ENCODE results near the gene RNPS1. TPM values are rescaled to one million over a fixed set of nuclear protein-coding genes. Genes with fewer than 3 reads are reported as not detected.

Gene RNPS1
- total and polyA plus RNA-seq, 2 experiments from 2014 or later: 315 to 384 TPM

DNA sequence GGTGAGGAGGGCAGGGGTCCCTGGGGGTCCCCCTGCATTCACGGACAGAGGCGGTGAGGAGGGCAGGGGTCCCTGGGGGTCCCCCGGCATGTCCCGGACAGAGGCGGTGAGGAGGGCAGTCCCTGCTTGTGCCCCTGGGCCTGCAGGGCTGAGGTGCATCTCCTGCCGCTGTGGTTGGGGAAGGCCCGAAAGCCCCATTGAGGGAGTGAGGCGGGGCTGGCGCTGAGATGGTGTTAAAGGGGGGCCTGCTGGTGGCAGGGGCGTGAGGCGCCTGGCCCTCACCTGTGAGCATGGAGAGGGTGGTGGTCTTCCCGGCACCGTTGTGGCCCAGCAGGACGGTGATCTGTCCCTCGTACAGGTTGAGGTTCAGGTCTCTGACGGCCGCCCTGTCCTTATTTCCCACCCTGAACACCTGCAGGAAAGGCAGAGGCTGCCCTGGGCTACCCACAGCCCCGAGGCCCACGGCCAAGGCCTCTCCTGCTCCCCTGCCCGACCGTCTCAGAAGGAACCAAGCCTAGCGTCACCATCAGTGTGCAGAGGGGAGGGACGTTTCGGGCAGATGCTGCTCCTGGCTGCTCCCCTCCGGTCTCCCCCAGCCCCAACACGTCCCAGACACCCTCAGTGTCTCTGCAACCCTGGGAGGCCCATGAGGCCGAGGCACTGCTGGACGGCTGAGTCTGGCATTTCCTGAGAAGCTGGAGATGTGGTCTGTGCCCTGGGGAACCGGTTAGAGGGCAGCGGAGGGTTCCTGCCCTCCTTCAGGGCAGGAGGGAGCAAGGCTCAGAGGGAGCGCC is 31.4 kb upstream of the RNPS1 start:
- H3K4me1 ChIP-seq (ENCODE audit: insufficient read depth): no peaks in the 10 kb centered on the region
- H3K4me3 ChIP-seq: no peak overlapping the region
- Mint-ChIP-seq H3K36me3 (ENCODE audit: low read depth) (no peaks in the 10 kb centered on the region), H3K4me3 (no peak overlapping the region), H3K27me3 (ENCODE audit: insufficient read depth, low read depth, poor library complexity) (peaks cover 17% of the 10 kb centered on the region), H3K27ac (no peak overlapping the region), H3K4me1 (no peaks in the 10 kb centered on the region), H3K9me3 (no peaks in the 10 kb centered on the region)
- no peak overlapping the region for H3K27ac ChIP-seq (ENCODE audit: low read depth)
- no peak overlapping the region for H3K4me2 ChIP-seq
- H3K36me3 ChIP-seq (ENCODE audit: insufficient read depth): no peaks in the 10 kb centered on the region
- H3F3A ChIP-seq (replicated peaks; ENCODE audit: low read depth): no peaks in the 10 kb centered on the region
- ATAC-seq (no peak), DNase-seq (ENCODE audit: low spot score) (no peak)
- H3K79me2 ChIP-seq (replicated peaks; ENCODE audit: insufficient read depth): no peaks in the 10 kb centered on the region
- H3K27me3 ChIP-seq (ENCODE audit: insufficient read depth): no peaks in the 10 kb centered on the region
- no peaks in the 10 kb centered on the region for H4K20me1 ChIP-seq (replicated peaks; ENCODE audit: insufficient read depth)
- 0 out of 2 replicates have a peak, but pooled peaks cover 7% of the 10 kb centered on the region for H3K9me2 ChIP-seq (ENCODE audit: insufficient read depth)
- no peak for TF ChIP-seq STAT1 (IDR thresholded peaks at IDR 0.05; ENCODE audit: unreplicated experiment)
- TF ChIP-seq POLR2AphosphoS5 (IDR thresholded peaks at IDR 0.05; ENCODE audit: low read depth): no peak
- TF ChIP-seq CTCF (conservative IDR thresholded peaks at IDR 0.05; ENCODE audit: low read depth in 2 of 2): no peak
- TF ChIP-seq, protein P1, sequence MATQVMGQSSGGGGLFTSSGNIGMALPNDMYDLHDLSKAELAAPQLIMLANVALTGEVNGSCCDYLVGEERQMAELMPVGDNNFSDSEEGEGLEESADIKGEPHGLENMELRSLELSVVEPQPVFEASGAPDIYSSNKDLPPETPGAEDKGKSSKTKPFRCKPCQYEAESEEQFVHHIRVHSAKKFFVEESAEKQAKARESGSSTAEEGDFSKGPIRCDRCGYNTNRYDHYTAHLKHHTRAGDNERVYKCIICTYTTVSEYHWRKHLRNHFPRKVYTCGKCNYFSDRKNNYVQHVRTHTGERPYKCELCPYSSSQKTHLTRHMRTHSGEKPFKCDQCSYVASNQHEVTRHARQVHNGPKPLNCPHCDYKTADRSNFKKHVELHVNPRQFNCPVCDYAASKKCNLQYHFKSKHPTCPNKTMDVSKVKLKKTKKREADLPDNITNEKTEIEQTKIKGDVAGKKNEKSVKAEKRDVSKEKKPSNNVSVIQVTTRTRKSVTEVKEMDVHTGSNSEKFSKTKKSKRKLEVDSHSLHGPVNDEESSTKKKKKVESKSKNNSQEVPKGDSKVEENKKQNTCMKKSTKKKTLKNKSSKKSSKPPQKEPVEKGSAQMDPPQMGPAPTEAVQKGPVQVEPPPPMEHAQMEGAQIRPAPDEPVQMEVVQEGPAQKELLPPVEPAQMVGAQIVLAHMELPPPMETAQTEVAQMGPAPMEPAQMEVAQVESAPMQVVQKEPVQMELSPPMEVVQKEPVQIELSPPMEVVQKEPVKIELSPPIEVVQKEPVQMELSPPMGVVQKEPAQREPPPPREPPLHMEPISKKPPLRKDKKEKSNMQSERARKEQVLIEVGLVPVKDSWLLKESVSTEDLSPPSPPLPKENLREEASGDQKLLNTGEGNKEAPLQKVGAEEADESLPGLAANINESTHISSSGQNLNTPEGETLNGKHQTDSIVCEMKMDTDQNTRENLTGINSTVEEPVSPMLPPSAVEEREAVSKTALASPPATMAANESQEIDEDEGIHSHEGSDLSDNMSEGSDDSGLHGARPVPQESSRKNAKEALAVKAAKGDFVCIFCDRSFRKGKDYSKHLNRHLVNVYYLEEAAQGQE (IDR thresholded peaks at IDR 0.05; ENCODE audit: unreplicated experiment): no peak
- no peak for TF ChIP-seq EZH2phosphoT487 (IDR thresholded peaks at IDR 0.05; ENCODE audit: unreplicated experiment)
- TF ChIP-seq ETS1 (IDR thresholded peaks at IDR 0.05): no peak
- no peak for TF ChIP-seq CREB1 (CRISPR knock-in tag; IDR thresholded peaks at IDR 0.05; ENCODE audit: low read depth)
- no peak for TF ChIP-seq EZH2 (IDR thresholded peaks at IDR 0.05; ENCODE audit: low read depth, unreplicated experiment)
- no peak for TF ChIP-seq NANOG (IDR thresholded peaks at IDR 0.05; ENCODE audit: borderline replicate concordance)
- TF ChIP-seq ZNF114 (CRISPR knock-in tag; IDR thresholded peaks at IDR 0.05): no peak
- TF ChIP-seq, protein P2, sequence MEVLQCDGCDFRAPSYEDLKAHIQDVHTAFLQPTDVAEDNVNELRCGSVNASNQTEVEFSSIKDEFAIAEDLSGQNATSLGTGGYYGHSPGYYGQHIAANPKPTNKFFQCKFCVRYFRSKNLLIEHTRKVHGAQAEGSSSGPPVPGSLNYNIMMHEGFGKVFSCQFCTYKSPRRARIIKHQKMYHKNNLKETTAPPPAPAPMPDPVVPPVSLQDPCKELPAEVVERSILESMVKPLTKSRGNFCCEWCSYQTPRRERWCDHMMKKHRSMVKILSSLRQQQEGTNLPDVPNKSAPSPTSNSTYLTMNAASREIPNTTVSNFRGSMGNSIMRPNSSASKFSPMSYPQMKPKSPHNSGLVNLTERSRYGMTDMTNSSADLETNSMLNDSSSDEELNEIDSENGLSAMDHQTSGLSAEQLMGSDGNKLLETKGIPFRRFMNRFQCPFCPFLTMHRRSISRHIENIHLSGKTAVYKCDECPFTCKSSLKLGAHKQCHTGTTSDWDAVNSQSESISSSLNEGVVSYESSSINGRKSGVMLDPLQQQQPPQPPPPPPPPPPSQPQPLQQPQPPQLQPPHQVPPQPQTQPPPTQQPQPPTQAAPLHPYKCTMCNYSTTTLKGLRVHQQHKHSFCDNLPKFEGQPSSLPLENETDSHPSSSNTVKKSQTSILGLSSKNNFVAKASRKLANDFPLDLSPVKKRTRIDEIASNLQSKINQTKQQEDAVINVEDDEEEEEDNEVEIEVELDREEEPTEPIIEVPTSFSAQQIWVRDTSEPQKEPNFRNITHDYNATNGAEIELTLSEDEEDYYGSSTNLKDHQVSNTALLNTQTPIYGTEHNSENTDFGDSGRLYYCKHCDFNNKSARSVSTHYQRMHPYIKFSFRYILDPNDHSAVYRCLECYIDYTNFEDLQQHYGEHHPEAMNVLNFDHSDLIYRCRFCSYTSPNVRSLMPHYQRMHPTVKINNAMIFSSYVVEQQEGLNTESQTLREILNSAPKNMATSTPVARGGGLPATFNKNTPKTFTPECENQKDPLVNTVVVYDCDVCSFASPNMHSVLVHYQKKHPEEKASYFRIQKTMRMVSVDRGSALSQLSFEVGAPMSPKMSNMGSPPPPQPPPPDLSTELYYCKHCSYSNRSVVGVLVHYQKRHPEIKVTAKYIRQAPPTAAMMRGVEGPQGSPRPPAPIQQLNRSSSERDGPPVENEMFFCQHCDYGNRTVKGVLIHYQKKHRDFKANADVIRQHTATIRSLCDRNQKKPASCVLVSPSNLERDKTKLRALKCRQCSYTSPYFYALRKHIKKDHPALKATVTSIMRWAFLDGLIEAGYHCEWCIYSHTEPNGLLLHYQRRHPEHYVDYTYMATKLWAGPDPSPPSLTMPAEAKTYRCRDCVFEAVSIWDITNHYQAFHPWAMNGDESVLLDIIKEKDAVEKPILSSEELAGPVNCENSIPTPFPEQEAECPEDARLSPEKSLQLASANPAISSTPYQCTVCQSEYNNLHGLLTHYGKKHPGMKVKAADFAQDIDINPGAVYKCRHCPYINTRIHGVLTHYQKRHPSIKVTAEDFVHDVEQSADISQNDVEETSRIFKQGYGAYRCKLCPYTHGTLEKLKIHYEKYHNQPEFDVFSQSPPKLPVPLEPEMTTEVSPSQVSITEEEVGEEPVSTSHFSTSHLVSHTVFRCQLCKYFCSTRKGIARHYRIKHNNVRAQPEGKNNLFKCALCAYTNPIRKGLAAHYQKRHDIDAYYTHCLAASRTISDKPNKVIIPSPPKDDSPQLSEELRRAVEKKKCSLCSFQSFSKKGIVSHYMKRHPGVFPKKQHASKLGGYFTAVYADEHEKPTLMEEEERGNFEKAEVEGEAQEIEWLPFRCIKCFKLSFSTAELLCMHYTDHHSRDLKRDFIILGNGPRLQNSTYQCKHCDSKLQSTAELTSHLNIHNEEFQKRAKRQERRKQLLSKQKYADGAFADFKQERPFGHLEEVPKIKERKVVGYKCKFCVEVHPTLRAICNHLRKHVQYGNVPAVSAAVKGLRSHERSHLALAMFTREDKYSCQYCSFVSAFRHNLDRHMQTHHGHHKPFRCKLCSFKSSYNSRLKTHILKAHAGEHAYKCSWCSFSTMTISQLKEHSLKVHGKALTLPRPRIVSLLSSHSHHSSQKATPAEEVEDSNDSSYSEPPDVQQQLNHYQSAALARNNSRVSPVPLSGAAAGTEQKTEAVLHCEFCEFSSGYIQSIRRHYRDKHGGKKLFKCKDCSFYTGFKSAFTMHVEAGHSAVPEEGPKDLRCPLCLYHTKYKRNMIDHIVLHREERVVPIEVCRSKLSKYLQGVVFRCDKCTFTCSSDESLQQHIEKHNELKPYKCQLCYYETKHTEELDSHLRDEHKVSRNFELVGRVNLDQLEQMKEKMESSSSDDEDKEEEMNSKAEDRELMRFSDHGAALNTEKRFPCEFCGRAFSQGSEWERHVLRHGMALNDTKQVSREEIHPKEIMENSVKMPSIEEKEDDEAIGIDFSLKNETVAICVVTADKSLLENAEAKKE (CRISPR knock-in tag; IDR thresholded peaks at IDR 0.05): no peak
- no peak for TF ChIP-seq JUNB (IDR thresholded peaks at IDR 0.05; ENCODE audit: unreplicated experiment)
- no peak overlapping the region for H2AFZ ChIP-seq

All from GM23338 (cell line).